Measurements from ENCODE around the gene LATS1. TPM values are rescaled to one million over a fixed set of nuclear protein-coding genes. Genes with fewer than 3 reads are reported as not detected.
"Not testable (repeated sequence)": the region's sequence is repeated elsewhere in the genome, so short reads cannot be mapped to it uniquely, and the experiment has no call there.

The LATS1 gene
- total RNA-seq, 1 donor: 33.4 TPM

GRCh38 chr6:149754548-149754947 is 36.6 kb upstream of the LATS1 start:
- no peak overlapping the region for H3K4me3 ChIP-seq (ENCODE audit: low read depth, low read length)
- no peak for TF ChIP-seq CTCF (IDR thresholded peaks at IDR 0.05; ENCODE audit: insufficient read depth, low read length)
- no peak for DNase-seq (ENCODE audit: low read depth)

DNA sequence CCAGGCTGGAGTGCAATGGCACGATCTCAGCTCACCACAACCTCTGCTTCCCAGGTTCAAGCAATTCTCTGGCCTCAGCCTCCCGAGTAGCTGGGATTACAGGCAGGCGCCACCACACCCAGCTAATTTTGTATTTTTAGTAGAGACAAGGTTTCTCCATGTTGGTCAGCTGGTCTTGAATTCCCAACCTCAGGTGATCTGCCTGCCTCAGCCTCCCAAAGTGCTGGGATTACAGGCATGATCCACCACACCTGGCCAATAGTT is 35.4 kb upstream of the LATS1 start:
- H3K4me3 ChIP-seq (ENCODE audit: low read depth, low read length); DNase-seq (ENCODE audit: low read depth): not testable (repeated sequence)

GRCh38 chr6:149752600-149753373 is 34.9 kb upstream of the LATS1 start:
- TF ChIP-seq CTCF (IDR thresholded peaks at IDR 0.05; ENCODE audit: insufficient read depth, low read length): no peak
- no peak overlapping the region for H3K4me3 ChIP-seq (ENCODE audit: low read depth, low read length)
- peak; percentile 31 for DNase-seq (ENCODE audit: low read depth)

GRCh38 chr6:149751920-149752319 is 34.0 kb upstream of the LATS1 start:
- not testable (repeated sequence) for DNase-seq (ENCODE audit: low read depth); H3K4me3 ChIP-seq (ENCODE audit: low read depth, low read length)

- H3K4me3 ChIP-seq (ENCODE audit: low read depth, low read length): peak overlapping the region; percentile 17
- no peak for DNase-seq (ENCODE audit: low read depth)
- no peak for TF ChIP-seq CTCF (IDR thresholded peaks at IDR 0.05; ENCODE audit: insufficient read depth, low read length)
These were observed 33.3 kb upstream of the LATS1 start for GRCh38 chr6:149751239-149751638.

DNA sequence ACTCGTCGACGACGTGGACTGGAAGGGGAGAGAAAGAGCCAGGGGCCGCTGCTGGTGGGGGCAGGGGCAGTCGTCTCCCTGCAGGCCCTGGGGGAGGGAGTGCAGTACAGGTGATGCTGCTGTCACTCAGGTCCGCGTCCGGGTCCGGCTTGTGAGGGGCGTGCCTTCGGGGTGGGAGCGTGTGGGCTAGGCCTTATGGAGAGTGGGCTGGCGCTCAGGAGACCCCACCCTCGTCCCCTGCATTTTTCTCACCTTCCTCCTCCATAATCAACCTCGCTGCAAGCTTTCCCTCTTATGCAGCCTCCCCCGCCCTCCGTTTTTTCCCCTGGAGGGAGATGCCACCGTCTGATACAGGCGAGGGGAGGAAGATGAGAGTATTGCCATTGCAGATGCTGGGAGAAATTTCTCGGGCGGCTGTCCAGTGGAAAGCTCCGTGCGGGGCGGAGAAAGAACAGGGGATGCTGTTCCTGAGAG is 32.3 kb upstream of the LATS1 start:
- no peak for TF ChIP-seq CTCF (IDR thresholded peaks at IDR 0.05; ENCODE audit: insufficient read depth, low read length)
- peak; percentile 44 for DNase-seq (ENCODE audit: low read depth)

DNA sequence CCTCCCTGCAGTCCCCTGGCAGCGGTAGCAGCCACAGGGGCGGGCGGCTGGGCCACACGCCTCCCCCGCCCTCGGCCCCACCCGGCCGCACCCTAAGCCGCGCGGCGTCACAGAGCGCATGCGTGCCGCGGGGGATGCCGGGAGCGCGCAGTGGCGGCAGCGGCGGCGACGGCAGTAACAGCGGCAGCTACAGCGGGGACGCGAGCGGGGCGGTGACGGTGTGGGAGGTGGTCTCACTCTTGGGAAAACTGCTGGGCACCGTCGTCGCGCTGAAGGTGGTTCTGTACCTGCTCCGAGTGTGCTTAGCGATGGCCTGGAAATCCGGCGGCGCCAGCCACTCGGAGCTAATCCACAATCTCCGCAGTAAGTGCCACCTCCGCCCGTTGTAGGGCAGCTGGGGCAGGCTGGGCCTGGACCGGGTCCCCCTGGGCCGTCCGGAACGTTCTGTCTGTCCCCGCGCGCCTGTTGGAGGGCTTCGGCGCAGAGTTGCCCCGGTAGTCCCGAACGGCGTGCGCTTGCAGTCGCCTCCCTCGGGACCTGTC is 31.8 kb upstream of the LATS1 start, which contains the start of gene PCMT1:
PCMT1 (plus strand) TSS at position 148 of the 542 bp plus-strand sequence; CDS start at position 309, 161 bp downstream.
- TF ChIP-seq CTCF (IDR thresholded peaks at IDR 0.05; ENCODE audit: insufficient read depth, low read length): no peak
- H3K4me3 ChIP-seq (ENCODE audit: low read depth, low read length): peak within 1 kb of the TSS; percentile 97
- peak; percentile 83 for DNase-seq (ENCODE audit: low read depth)

More for the DNA sequence above, 32.3 kb upstream of the LATS1 start:
- peak overlapping the region; percentile 97 for H3K4me3 ChIP-seq (ENCODE audit: low read depth, low read length)

GRCh38 chr6:149749082-149749593 is 31.2 kb upstream of the LATS1 start:
- peak overlapping the region; percentile 97 for H3K4me3 ChIP-seq (ENCODE audit: low read depth, low read length)

More at GRCh38 chr6:149749082-149749593, 31.2 kb upstream of the LATS1 start:
- DNase-seq (ENCODE audit: low read depth): not testable (repeated sequence)
